ENCODE results near the gene PHLDB2. TPM values are rescaled to one million over a fixed set of nuclear protein-coding genes. Genes with fewer than 3 reads are reported as not detected.
A peak's percentile ranks its signal among the peaks of the same experiment; 100 is the strongest.

PHLDB2 gene
- total RNA-seq, 1 donor from 2014 or later: 60.8 TPM

DNA sequence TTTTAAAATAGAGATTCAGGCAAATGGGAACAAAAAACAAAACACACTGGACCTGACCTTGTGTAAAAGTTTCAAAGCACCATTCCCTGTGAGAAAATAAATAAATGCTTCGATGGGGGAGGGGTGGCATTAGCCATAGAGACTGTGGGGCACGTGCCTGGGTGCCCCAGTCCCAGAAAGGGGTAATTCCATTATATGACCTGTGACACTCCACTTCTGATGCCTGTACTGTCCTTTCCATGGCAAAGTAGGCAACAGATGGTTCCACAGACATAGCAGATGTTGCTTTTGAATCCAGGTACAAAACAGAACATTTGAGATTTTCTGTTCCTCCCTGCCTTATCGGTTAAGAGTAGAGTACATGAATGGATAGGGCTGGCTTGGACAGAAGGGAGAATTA is 3.9 kb downstream of the PHLDB2 start:
- no peak for ATAC-seq
- Histone ChIP-seq H3K4me1 (peaks cover 33% of the 10 kb centered on the region), H3K36me3 (no peaks in the 10 kb centered on the region), H3K9me3 (no peaks in the 10 kb centered on the region), H3K4me3 (no peak overlapping the region), H3K27ac (peak overlapping the region; percentile 9), H3K27me3 (no peaks in the 10 kb centered on the region)
- DNase-seq: no peak
- TF ChIP-seq, protein P1, sequence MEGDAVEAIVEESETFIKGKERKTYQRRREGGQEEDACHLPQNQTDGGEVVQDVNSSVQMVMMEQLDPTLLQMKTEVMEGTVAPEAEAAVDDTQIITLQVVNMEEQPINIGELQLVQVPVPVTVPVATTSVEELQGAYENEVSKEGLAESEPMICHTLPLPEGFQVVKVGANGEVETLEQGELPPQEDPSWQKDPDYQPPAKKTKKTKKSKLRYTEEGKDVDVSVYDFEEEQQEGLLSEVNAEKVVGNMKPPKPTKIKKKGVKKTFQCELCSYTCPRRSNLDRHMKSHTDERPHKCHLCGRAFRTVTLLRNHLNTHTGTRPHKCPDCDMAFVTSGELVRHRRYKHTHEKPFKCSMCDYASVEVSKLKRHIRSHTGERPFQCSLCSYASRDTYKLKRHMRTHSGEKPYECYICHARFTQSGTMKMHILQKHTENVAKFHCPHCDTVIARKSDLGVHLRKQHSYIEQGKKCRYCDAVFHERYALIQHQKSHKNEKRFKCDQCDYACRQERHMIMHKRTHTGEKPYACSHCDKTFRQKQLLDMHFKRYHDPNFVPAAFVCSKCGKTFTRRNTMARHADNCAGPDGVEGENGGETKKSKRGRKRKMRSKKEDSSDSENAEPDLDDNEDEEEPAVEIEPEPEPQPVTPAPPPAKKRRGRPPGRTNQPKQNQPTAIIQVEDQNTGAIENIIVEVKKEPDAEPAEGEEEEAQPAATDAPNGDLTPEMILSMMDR (IDR thresholded peaks at IDR 0.05): no peak
- intact Hi-C loops (cut with DNase I): loop anchor here (5.0 to 10.0 kb wide), 3 partner anchors 52 to 146 kb away; no protein-coding TSS in a partner anchor

DNA sequence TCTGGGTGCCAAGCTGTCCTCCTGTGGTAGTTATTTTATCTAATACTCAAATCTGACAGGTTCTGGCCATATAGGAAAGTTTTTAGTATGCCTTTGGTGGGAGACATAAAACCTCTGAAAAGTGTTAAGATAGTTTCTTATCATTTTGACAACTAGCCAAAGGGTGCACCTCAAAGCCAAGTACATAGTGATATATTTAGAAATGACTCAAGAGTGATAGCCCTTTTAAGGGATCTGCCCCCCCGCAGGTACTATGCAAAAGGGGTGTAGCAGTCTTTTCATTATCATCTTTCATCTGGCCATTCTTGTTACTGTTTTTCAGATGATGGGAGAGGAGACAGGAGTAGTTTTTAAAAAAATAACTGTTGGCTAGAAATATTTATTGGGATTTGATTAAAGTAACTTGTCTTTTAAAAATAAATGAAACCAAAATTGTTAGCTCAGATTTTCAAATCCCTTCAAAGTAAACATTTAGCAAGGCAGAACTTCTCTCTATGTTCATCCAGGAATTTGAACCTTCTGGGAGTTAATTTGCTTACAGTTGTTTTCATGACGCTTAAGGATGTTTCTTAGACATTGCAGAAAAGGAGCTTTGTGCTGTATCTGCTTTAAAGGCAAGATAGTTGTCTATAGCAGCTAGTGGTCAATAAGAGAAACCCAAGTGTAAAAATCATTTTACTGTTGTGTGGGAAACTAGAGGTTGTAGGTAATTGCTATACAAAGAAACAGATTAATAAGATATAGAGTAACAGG is 5.1 kb downstream of the PHLDB2 start:
- no peak for ATAC-seq
- Histone ChIP-seq H3K36me3 (no peaks in the 10 kb centered on the region), H3K9me3 (no peaks in the 10 kb centered on the region), H3K27me3 (no peaks in the 10 kb centered on the region), H3K4me3 (no peak overlapping the region), H3K4me1 (peaks cover 33% of the 10 kb centered on the region), H3K27ac (peak overlapping the region; percentile 52)
- DNase-seq: no peak
- TF ChIP-seq, protein P1 (IDR thresholded peaks at IDR 0.05): no peak
- intact Hi-C loops (cut with DNase I): loop anchor here (5.0 to 10.0 kb wide), 3 partner anchors 51 to 147 kb away; no protein-coding TSS in a partner anchor

DNA sequence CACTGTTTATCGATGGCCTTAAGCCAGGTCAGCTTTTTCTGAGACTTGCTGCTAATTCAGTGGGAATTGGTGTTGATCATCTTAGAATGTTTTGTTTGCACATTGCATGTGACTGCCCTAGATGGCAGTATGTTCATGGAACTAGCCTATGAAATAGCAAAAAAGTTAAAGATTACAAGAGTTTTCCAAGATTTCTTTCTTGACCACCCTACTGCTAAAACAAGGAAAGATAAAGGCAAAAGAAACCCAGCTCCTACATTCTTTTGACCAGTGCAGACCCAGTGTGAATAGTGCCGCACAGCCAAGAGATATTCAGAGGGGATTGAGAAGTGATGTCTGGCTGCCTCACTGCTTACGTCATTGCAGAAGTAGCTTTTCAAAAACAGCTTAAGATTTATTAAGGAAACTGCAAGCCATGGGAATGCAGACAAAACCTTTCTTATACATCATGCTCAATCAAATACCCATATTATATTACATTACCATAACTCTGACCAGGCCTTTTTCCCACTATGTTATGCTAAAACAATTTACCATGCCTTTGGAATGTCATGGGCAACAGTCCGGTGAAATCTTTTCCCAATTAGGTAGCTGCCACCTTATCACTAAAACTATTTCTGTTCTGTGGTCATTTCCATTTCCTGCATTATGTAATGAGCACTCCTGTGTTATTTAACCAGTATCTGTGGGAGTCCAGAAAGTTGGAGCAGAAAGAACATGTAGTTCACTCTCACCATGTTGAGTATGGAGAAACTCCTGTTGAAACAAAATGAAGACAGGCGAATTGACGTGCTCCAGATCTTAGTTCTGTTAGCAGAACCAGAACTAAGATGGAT is 6.0 kb downstream of the PHLDB2 start:
- Histone ChIP-seq H3K9me3 (no peaks in the 10 kb centered on the region), H3K27ac (peak overlapping the region; percentile 52), H3K4me3 (no peak overlapping the region), H3K4me1 (peaks cover 33% of the 10 kb centered on the region), H3K27me3 (no peaks in the 10 kb centered on the region), H3K36me3 (no peaks in the 10 kb centered on the region)
- ATAC-seq (peak; percentile 59), DNase-seq (no peak)
- TF ChIP-seq, protein P1 (IDR thresholded peaks at IDR 0.05): no peak
- intact Hi-C loops (cut with DNase I): loop anchor here (5.0 to 10.0 kb wide), 3 partner anchors 50 to 148 kb away; no protein-coding TSS in a partner anchor

DNA sequence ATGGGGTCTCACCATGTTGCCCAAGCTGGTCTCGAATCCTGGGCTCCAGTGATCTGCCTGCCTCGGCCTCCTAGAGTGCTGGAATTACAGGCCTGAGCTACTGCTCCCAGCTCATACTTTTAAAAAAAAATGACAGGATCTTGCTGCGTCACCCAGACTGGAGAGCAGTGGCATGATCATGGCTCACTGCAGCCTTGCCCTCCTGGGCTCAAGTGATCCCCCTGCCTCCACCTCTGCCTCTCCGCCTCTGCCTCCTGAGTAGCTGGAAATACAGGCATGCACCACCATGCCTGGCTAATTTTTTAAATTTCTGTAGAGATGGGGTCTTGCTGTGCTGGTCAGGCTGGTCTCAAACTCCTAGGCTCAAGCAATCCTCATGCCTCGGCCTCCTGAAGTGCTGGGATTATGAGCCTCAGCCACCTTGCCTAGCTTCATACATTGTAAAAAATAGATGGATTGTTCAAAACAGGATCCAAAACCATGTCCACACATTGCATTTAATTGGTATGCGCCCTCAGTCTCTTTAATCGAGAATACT is 8.9 kb downstream of the PHLDB2 start:
- intact Hi-C loops (cut with DNase I): loop anchor here (10.0 kb wide), 2 partner anchors 47 to 87 kb away; no protein-coding TSS in a partner anchor
- ATAC-seq: no peak
- H3K4me1 ChIP-seq: peaks cover 26% of the 10 kb centered on the region
- H3K4me3 ChIP-seq: no peak overlapping the region
- no peaks in the 10 kb centered on the region for H3K9me3 ChIP-seq
- no peaks in the 10 kb centered on the region for H3K27me3 ChIP-seq
- H3K36me3 ChIP-seq: no peaks in the 10 kb centered on the region
- DNase-seq: no peak
- TF ChIP-seq, protein P1 (IDR thresholded peaks at IDR 0.05): no peak
- H3K27ac ChIP-seq: no peak overlapping the region

DNA sequence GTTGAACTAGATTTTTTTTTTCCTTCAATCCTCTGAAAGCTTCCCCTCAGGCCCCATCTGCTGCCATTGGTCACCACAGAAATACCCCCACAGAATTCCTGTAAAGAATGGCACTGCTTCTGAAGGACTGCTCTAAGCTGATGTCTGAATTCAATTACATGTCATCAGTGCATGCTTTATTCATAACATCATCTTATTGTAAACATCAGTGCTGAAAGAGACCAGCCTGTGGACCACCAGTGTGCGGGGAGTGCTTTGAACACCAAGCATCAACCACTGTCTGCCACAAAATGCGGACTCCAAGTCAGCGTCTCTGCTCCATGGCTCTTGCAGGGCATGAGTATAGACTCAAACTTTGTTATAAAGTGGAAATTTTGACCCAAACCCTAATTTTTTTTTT is 11.6 kb downstream of the PHLDB2 start:
- ATAC-seq (no peak), DNase-seq (no peak)
- Histone ChIP-seq H3K4me1 (no peaks in the 10 kb centered on the region), H3K4me3 (no peak overlapping the region), H3K27me3 (no peaks in the 10 kb centered on the region), H3K27ac (no peak overlapping the region), H3K36me3 (no peaks in the 10 kb centered on the region), H3K9me3 (no peaks in the 10 kb centered on the region)
- TF ChIP-seq, protein P1 (IDR thresholded peaks at IDR 0.05): no peak
- intact Hi-C loops (cut with DNase I): no loop called here

Measured in upper lobe of right lung (tissue), 1 donor.